ENCODE results near the gene PPP1R8. TPM values are rescaled to one million over a fixed set of nuclear protein-coding genes. Genes with fewer than 3 reads are reported as not detected.
A peak's percentile ranks its signal among the peaks of the same experiment; 100 is the strongest.
"Not testable (repeated sequence)": the region's sequence is repeated elsewhere in the genome, so short reads cannot be mapped to it uniquely, and the experiment has no call there.

The PPP1R8 gene
- total and polyA plus RNA-seq, 4 donors = 3.1 to 20.5 (median 17.5) TPM

- Histone ChIP-seq H3K9me3 (ENCODE audit: control insufficient read depth in 4 of 4, low read length in 3 of 4) (no peaks in the 10 kb centered on the region), H3K36me3 (ENCODE audit: control insufficient read depth in 4 of 4, insufficient read depth in 3 of 4, low read depth in 1 of 4, low read length in 3 of 4) (peaks cover 0 to 24% (median 15%) of the 10 kb centered on the region in 4 donors), H3K9ac (ENCODE audit: low read depth in 1 of 2, low read length in 2 of 2) (no peak overlapping the region), H3K4me3 (ENCODE audit: low read depth in 1 of 3, low read length in 3 of 3) (no peak overlapping the region), H3K27ac (ENCODE audit: low read depth in 1 of 2, low read length in 2 of 2) (no peak overlapping the region), H3K27me3 (ENCODE audit: control insufficient read depth in 4 of 4, insufficient read depth in 4 of 4, low read length in 3 of 4) (no peaks in the 10 kb centered on the region), H3K4me1 (ENCODE audit: control insufficient read depth in 4 of 4, insufficient read depth in 4 of 4, low read length in 3 of 4) (peaks cover 0 to 2% (median under 1%) of the 10 kb centered on the region in 4 donors)
- TF ChIP-seq HNF4G (IDR thresholded peaks at IDR 0.05) (no peak), JUND (IDR thresholded peaks at IDR 0.05) (no peak), SP1 (IDR thresholded peaks at IDR 0.05) (peak; percentile 55), YY1 (IDR thresholded peaks at IDR 0.05) (no peak), RAD21 (IDR thresholded peaks at IDR 0.05) (peak in 1 of 2 donors; percentile 5), ZBTB33 (IDR thresholded peaks at IDR 0.05) (no peak), NR2F2 (IDR thresholded peaks at IDR 0.05) (peak; percentile 93), GABPA (IDR thresholded peaks at IDR 0.05 in 1 of 2, conservative IDR thresholded peaks at IDR 0.05 in 1 of 2) (no peak), REST (IDR thresholded peaks at IDR 0.05) (no peak), FOXA2 (IDR thresholded peaks at IDR 0.05) (no peak), ATF3 (IDR thresholded peaks at IDR 0.05) (no peak), EGR1 (IDR thresholded peaks at IDR 0.05; ENCODE audit: low read depth in 2 of 2) (no peak), MAX (IDR thresholded peaks at IDR 0.05) (no peak), FOXA1 (IDR thresholded peaks at IDR 0.05) (no peak), HNF4A (conservative IDR thresholded peaks at IDR 0.05) (no peak), RXRA (IDR thresholded peaks at IDR 0.05) (peak; percentile 66), CTCF (IDR thresholded peaks at IDR 0.05; ENCODE audit: low read depth, low read length, missing input control) (no peak), TAF1 (conservative IDR thresholded peaks at IDR 0.05) (no peak)
- no peak for DNase-seq (ENCODE audit: low spot score)
- 63% methylated on average over 4 of the region's 4 CpGs for WGBS
Observed at GRCh38 chr1:27789540-27790041, 41.0 kb upstream of the PPP1R8 start.

- not testable (repeated sequence) for DNase-seq (ENCODE audit: low spot score); H3K4me1 ChIP-seq (ENCODE audit: control insufficient read depth in 4 of 4, insufficient read depth in 4 of 4, low read length in 3 of 4); H3K9ac ChIP-seq (ENCODE audit: low read depth in 1 of 2, low read length in 2 of 2); H3K4me3 ChIP-seq (ENCODE audit: low read depth in 1 of 3, low read length in 3 of 3); H3K27me3 ChIP-seq (ENCODE audit: control insufficient read depth in 4 of 4, insufficient read depth in 4 of 4, low read length in 3 of 4); H3K27ac ChIP-seq (ENCODE audit: low read depth in 1 of 2, low read length in 2 of 2); H3K9me3 ChIP-seq (ENCODE audit: control insufficient read depth in 4 of 4, low read length in 3 of 4)
- 95% methylated on average over 3 of the region's 3 CpGs for WGBS
- H3K36me3 ChIP-seq (ENCODE audit: control insufficient read depth in 4 of 4, insufficient read depth in 3 of 4, low read depth in 1 of 4, low read length in 3 of 4) = peaks cover 1 to 29% (median 18%) of the 10 kb centered on the region in 4 donors
Observed at GRCh38 chr1:27790270-27790669, 40.3 kb upstream of the PPP1R8 start.
